Activated CD8-positive, alpha-beta memory T cell treated with anti-CD3 and anti-CD28 coated beads for 24 hours (primary cell): Measurements from ENCODE around the gene XPNPEP1.

Experiments used
- DNase-seq: peaks from one replicate; pipeline ENCODE4 v3.0.0-alpha.2; 2020

Gene XPNPEP1

GRCh38 chr10:109922976-109923921 lies at the start of gene XPNPEP1:
TSS of gene XPNPEP1 (minus strand) at chr10:109923511. CDS start at chr10:109923433, 78 bp downstream.
- DNase-seq, result peak; percentile 88

GRCh38 chr10:109972372-109973001 lies 49.2 kb upstream of the XPNPEP1 start:
- no peak for DNase-seq

- DNase-seq, result no peak
These were observed 48.3 kb upstream of the XPNPEP1 start for GRCh38 chr10:109971634-109972033.

- no peak for DNase-seq
These were observed 46.5 kb upstream of the XPNPEP1 start for GRCh38 chr10:109969760-109970346.

GRCh38 chr10:109968953-109969759 lies 45.8 kb upstream of the XPNPEP1 start:
- no peak for DNase-seq

- DNase-seq, result no peak
These were observed 44.4 kb upstream of the XPNPEP1 start for GRCh38 chr10:109967739-109968088.

- DNase-seq, result no peak
These were observed 43.8 kb upstream of the XPNPEP1 start for GRCh38 chr10:109966961-109967738.

- DNase-seq, result no peak
These were observed 41.0 kb upstream of the XPNPEP1 start for GRCh38 chr10:109964318-109964717.

GRCh38 chr10:109963439-109963838 lies 40.1 kb upstream of the XPNPEP1 start:
- DNase-seq, result no peak

- no peak for DNase-seq
These were observed 38.9 kb upstream of the XPNPEP1 start for GRCh38 chr10:109962247-109962646.

GRCh38 chr10:109961174-109962001 lies 38.1 kb upstream of the XPNPEP1 start:
- DNase-seq, result no peak

- no peak for DNase-seq
These were observed 37.4 kb upstream of the XPNPEP1 start for GRCh38 chr10:109960682-109961081.

- DNase-seq, result no peak
These were observed 36.2 kb upstream of the XPNPEP1 start for GRCh38 chr10:109959259-109960145.

- DNase-seq, result no peak
These were observed 34.7 kb upstream of the XPNPEP1 start for GRCh38 chr10:109958059-109958458.

GRCh38 chr10:109957092-109957797 lies 33.9 kb upstream of the XPNPEP1 start:
- no peak for DNase-seq

- DNase-seq, result no peak
These were observed 33.3 kb upstream of the XPNPEP1 start for GRCh38 chr10:109956454-109957091.

GRCh38 chr10:109953766-109954165 lies 30.5 kb upstream of the XPNPEP1 start:
- no peak for DNase-seq

- DNase-seq, result no peak
These were observed 29.2 kb upstream of the XPNPEP1 start for GRCh38 chr10:109952526-109952925.
